Endothelial cell of umbilical vein (primary cell): Measurements from ENCODE around the gene USH1C. TPM values are rescaled to one million over a fixed set of nuclear protein-coding genes. Genes with fewer than 3 reads are reported as not detected.

Experiments
- BruUV-seq: library from RNA; stranded (reverse); fragments of 400-500 nt; replicated peaks from 2 replicates; lab custom pipeline; 2021; lab: Mats Ljungman, UMichigan
- CTCF ChIA-PET: fragments of 300-600, 350-600 bp; sonication (Branson Sonifier 250); formaldehyde crosslinking; loops from one replicate; lab custom pipeline; 2021; ENCODE audit warnings: antibody characterized with exemption, inconsistent platforms; lab: Charles Lee
- POLR2A ChIA-PET: fragments of 300-600, 350-600 bp; sonication (Branson Sonifier 250); formaldehyde crosslinking; loops from one replicate; lab custom pipeline; 2021; ENCODE audit warnings: antibody characterized with exemption, inconsistent platforms; lab: Charles Lee
- DNase-seq: peaks from one replicate; pipeline ENCODE4 v3.0.0-alpha.2; 2011; ENCODE audit warnings: low read depth, low spot score
- FAIRE-seq: peaks from 2 replicates; lab custom pipeline; 2011; peaks lifted over from hg19 to GRCh38; lab: Jason Lieb, UNC
- H2AFZ ChIP-seq: 2 replicates; pipeline ENCODE4 v1.6.0; 2012; ENCODE audit warnings: low read depth, low read length, control low read depth, inconsistent platforms
- H3K27ac ChIP-seq: 2 replicates; pipeline ENCODE4 v1.5.1; 2011; ENCODE audit warnings: low read depth, mild to moderate bottlenecking, control low read depth, low read length, moderate library complexity; ENCODE audit not compliant: insufficient read depth
- H3K27me3 ChIP-seq, 2 experiments: 2 replicates each; pipeline versions ENCODE4 v1.6.0 to v1.6.1; 2011; ENCODE audit warnings: low read length in 2 of 2, mixed read lengths in 1 of 2; ENCODE audit not compliant: control insufficient read depth in 2 of 2, insufficient read depth in 2 of 2
- H3K36me3 ChIP-seq, 2 experiments: 2 replicates in 1 of 2; 3 replicates in 1 of 2; pipeline ENCODE4 v1.5.1; 2011; ENCODE audit warnings: low read length in 2 of 2, mild to moderate bottlenecking in 1 of 2, moderate library complexity in 1 of 2; ENCODE audit not compliant: control insufficient read depth in 2 of 2, insufficient read depth in 2 of 2; ENCODE audit errors: extremely low read depth in 1 of 2
- H3K4me1 ChIP-seq: 3 replicates; pipeline ENCODE4 v1.5.1; 2011; ENCODE audit warnings: mild to moderate bottlenecking, low read length; ENCODE audit not compliant: control insufficient read depth, insufficient read depth; ENCODE audit errors: extremely low read depth
- H3K4me2 ChIP-seq: 2 replicates; pipeline ENCODE4 v1.6.1; 2011; ENCODE audit warnings: low read length, control low read depth, mixed read lengths; ENCODE audit not compliant: insufficient read depth
- H3K4me3 ChIP-seq, 3 experiments: fragments of 200-600 bp in 1 of 3; sonication (generic), shearing (Covaris generic) in 1 of 3; replicated peaks in 1 of 3; 2 replicates each; pipeline ENCODE4 v1.5.1; 2011 to 2016; ENCODE audit warnings: control low read depth in 3 of 3, low read length in 3 of 3, mild to moderate bottlenecking in 2 of 3, inconsistent platforms in 1 of 3, low read depth in 1 of 3, moderate library complexity in 1 of 3; ENCODE audit not compliant: insufficient read depth in 1 of 3
- H3K79me2 ChIP-seq: 2 replicates; pipeline ENCODE4 v1.6.0; 2012; ENCODE audit warnings: low read length, inconsistent platforms; ENCODE audit not compliant: control insufficient read depth, insufficient read depth
- H3K9ac ChIP-seq: replicated peaks from 2 replicates; pipeline ENCODE3; 2011; ENCODE audit warnings: low read length, control low read depth; ENCODE audit not compliant: insufficient read depth; ENCODE audit errors: extremely low read depth
- H3K9me1 ChIP-seq: replicated peaks from 3 replicates; pipeline ENCODE4 v1.6.0; 2011; ENCODE audit warnings: mild to moderate bottlenecking, low read length; ENCODE audit not compliant: control insufficient read depth, insufficient read depth; ENCODE audit errors: extremely low read depth
- H3K9me3 ChIP-seq: replicated peaks from 2 replicates; pipeline ENCODE4 v1.5.1; 2012; ENCODE audit warnings: low read length, inconsistent platforms; ENCODE audit not compliant: control insufficient read depth, insufficient read depth
- H4K20me1 ChIP-seq: replicated peaks from 2 replicates; pipeline ENCODE3; 2011; ENCODE audit warnings: mild to moderate bottlenecking, low read length; ENCODE audit not compliant: control insufficient read depth, insufficient read depth; ENCODE audit errors: extremely low read depth
- EZH2 ChIP-seq: IDR thresholded peaks from 2 replicates; pipeline ENCODE4 v1.6.1; 2012; ENCODE audit warnings: borderline replicate concordance, low read depth, mild to moderate bottlenecking, moderate library complexity, low read length, inconsistent platforms; ENCODE audit not compliant: severe bottlenecking
- FOS ChIP-seq: IDR thresholded peaks from 2 replicates; pipeline ENCODE4 v1.6.1; 2011; ENCODE audit warnings: mild to moderate bottlenecking, low read length, moderate library complexity, borderline replicate concordance; ENCODE audit not compliant: insufficient read depth
- GATA2 ChIP-seq: IDR thresholded peaks from 2 replicates; pipeline ENCODE4 v1.7.0; 2011; ENCODE audit warnings: low read depth, mild to moderate bottlenecking, moderate library complexity, mixed read lengths, low read length; ENCODE audit not compliant: insufficient read length, insufficient read depth
- JUN ChIP-seq: IDR thresholded peaks from 2 replicates; pipeline ENCODE4 v1.6.1; 2011; ENCODE audit warnings: borderline replicate concordance, low read depth; ENCODE audit not compliant: insufficient read length, insufficient read depth
- MYC ChIP-seq: IDR thresholded peaks from one replicate; pipeline ENCODE4 v1.6.1; 2011; ENCODE audit warnings: mild to moderate bottlenecking, low read depth, low read length
- POLR2A ChIP-seq: IDR thresholded peaks from 2 replicates; pipeline ENCODE4 v1.6.1; 2012; ENCODE audit warnings: low read depth, mild to moderate bottlenecking, control low read depth, low read length
- POLR2AphosphoS5 ChIP-seq: IDR thresholded peaks from 2 replicates; pipeline ENCODE4 v1.6.1; 2012; ENCODE audit warnings: low read depth, mild to moderate bottlenecking, control low read depth, low read length, moderate library complexity; ENCODE audit not compliant: insufficient read depth
- dilution Hi-C: fragments of 300-500 bp; cut with MboI; formaldehyde crosslinking; loops from one replicate; pipeline ENCODE4 v1.15.0; 2019; ENCODE audit warnings: low sequenced_read_pairs; ENCODE audit not compliant: extremely low pct_ligation_motif_present
- intact Hi-C: fragments of 100-400 bp; cut with micrococcal nuclease; formaldehyde crosslinking; loops from one replicate; pipeline ENCODE4 v1.10.0; 2022
- polyA plus RNA-seq, 4 experiments: library from polyadenylated mRNA; depleted of rRNA in 3 of 4; stranded (reverse) in 3 of 4; unstranded in 1 of 4; fragments of >200 nt; gene quantifications; 2 replicates each; pipeline versions ENCODE4 v1.2.1 to v1.2.3, GENCODE V29; 2011 to 2012; ENCODE audit warnings: missing spikeins in 1 of 4
- total RNA-seq: library from RNA; stranded (reverse); gene quantifications from 2 replicates; pipeline ENCODE4 v1.2.3, GENCODE V29; 2021
- TF ChIP-seq, protein P1 (sequence below): IDR thresholded peaks from 2 replicates; pipeline ENCODE4 v1.6.1; 2011; ENCODE audit not compliant: insufficient read depth, insufficient read length
- TF ChIP-seq, protein P2 (sequence below), 2 donors: IDR thresholded peaks; 1 replicate in 1 of 2; 2 replicates in 1 of 2; pipeline ENCODE4 v1.5.1; 2011; ENCODE audit warnings: low read length in 2 of 2, mild to moderate bottlenecking in 2 of 2, moderate library complexity in 2 of 2, control low read depth in 1 of 2, inconsistent platforms in 1 of 2, low read depth in 1 of 2; ENCODE audit not compliant: insufficient read depth in 1 of 2; ENCODE audit errors: extremely low read depth in 1 of 2

The USH1C gene
- total and polyA plus RNA-seq, 2 donors (not counting 3 experiments of a cell fraction or from before 2014, with no cell fraction given) = not detected

DNA sequence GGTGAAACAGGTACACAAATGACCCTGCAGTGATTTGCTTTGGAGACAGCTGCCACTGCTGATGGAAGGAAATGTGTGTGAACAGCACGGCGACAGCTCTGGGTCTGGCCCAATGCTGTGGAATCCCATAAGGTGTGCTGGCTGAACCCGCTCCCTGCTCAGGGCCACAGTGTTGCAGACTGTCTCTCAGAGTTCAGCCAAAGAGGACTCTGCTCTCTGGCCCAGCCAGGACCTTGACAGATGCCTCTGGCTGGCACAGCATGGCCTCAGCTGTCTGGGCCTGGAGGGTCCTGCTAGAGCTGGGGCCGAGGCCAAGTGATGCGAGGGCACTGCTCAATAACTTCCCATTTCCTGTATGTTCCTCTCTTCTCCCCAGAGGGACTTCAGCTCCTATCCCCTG is 62.3 kb downstream of the USH1C start:
- Histone ChIP-seq H3K9me1 (no peaks in the 10 kb centered on the region), H3K79me2 (no peaks in the 10 kb centered on the region), H3K4me1 (no peaks in the 10 kb centered on the region), H3K4me3 (no peak overlapping the region), H4K20me1 (no peaks in the 10 kb centered on the region), H3K36me3 (no peaks in the 10 kb centered on the region), H3K9ac (no peak overlapping the region), H3K4me2 (no peak overlapping the region), H3K27ac (no peak overlapping the region), H3K9me3 (no peaks in the 10 kb centered on the region), H3K27me3 (peaks cover 13 to 20% of the 10 kb centered on the region in 2 experiments), H2AFZ (no peak overlapping the region)
- FAIRE-seq (no peak), DNase-seq (no peak)
- ChIA-PET POLR2A (no interaction called here), CTCF (interaction anchor here (1.2 kb wide), 1 partner anchor 93 kb away, joined by 3 read pairs; the partner anchor contains the start of gene KCNJ11)
- no TSS peak for BruUV-seq
- dilution Hi-C loops = no loop called here
- intact Hi-C loops = no loop called here
- TF ChIP-seq FOS (no peak), POLR2AphosphoS5 (no peak), EZH2 (no peak), JUN (no peak), GATA2 (no peak), MYC (no peak), POLR2A (no peak)
- TF ChIP-seq, protein P1, sequence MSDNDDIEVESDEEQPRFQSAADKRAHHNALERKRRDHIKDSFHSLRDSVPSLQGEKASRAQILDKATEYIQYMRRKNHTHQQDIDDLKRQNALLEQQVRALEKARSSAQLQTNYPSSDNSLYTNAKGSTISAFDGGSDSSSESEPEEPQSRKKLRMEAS = no peak
- TF ChIP-seq, protein P2, sequence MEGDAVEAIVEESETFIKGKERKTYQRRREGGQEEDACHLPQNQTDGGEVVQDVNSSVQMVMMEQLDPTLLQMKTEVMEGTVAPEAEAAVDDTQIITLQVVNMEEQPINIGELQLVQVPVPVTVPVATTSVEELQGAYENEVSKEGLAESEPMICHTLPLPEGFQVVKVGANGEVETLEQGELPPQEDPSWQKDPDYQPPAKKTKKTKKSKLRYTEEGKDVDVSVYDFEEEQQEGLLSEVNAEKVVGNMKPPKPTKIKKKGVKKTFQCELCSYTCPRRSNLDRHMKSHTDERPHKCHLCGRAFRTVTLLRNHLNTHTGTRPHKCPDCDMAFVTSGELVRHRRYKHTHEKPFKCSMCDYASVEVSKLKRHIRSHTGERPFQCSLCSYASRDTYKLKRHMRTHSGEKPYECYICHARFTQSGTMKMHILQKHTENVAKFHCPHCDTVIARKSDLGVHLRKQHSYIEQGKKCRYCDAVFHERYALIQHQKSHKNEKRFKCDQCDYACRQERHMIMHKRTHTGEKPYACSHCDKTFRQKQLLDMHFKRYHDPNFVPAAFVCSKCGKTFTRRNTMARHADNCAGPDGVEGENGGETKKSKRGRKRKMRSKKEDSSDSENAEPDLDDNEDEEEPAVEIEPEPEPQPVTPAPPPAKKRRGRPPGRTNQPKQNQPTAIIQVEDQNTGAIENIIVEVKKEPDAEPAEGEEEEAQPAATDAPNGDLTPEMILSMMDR (IDR thresholded peaks at IDR 0.05; ENCODE audit: extremely low read depth in 1 of 2, insufficient read depth in 1 of 2, low read depth in 1 of 2, low read length in 2 of 2) = no peak
